HFF-Myc (cell line): ENCODE measurements around the gene ADAT2.

Experiments
- DNase-seq: peaks from one replicate; pipeline ENCODE4 v3.0.0-alpha.2; 2011; ENCODE audit warnings: low read depth; ENCODE audit errors: extremely low read depth
- H3K4me3 ChIP-seq: replicated peaks from 2 replicates; pipeline ENCODE4 v1.5.1; 2011; ENCODE audit warnings: low read depth, mild to moderate bottlenecking, control low read depth, low read length
- CTCF ChIP-seq: IDR thresholded peaks from 2 replicates; pipeline ENCODE4 v1.5.1; 2012; ENCODE audit warnings: mild to moderate bottlenecking, low read depth, low read length, control low read depth; ENCODE audit errors: missing control alignments

ADAT2 gene

GRCh38 chr6:143385636-143386035 is 64.9 kb downstream of the ADAT2 start:
- DNase-seq, result no peak
- TF ChIP-seq CTCF, result no peak
- no peak overlapping the region for H3K4me3 ChIP-seq

- no peak for DNase-seq
- TF ChIP-seq CTCF, result no peak
- H3K4me3 ChIP-seq, result no peak overlapping the region
Measured at GRCh38 chr6:143376861-143377260, 73.6 kb downstream of the ADAT2 start.

GRCh38 chr6:143376375-143376774 is 74.1 kb downstream of the ADAT2 start:
- no peak overlapping the region for H3K4me3 ChIP-seq
- DNase-seq, result no peak
- no peak for TF ChIP-seq CTCF

- no peak for TF ChIP-seq CTCF
- DNase-seq, result no peak
- no peak overlapping the region for H3K4me3 ChIP-seq
Measured at GRCh38 chr6:143375022-143375585, 75.4 kb downstream of the ADAT2 start.

- TF ChIP-seq CTCF, result no peak
- no peak for DNase-seq
- H3K4me3 ChIP-seq, result no peak overlapping the region
Measured at GRCh38 chr6:143374014-143374413, 76.5 kb downstream of the ADAT2 start.
